ENCODE data around the gene TCAIM. TPM values are rescaled to one million over a fixed set of nuclear protein-coding genes. Genes with fewer than 3 reads are reported as not detected.

The TCAIM gene
- total and polyA plus RNA-seq, 2 donors (not counting 3 experiments of a cell fraction or from before 2014, with no cell fraction given): 9.2 to 18.2 TPM

GRCh38 chr3:44289882-44290462 is 48.6 kb upstream of the TCAIM start:
- Histone ChIP-seq H3K9me1 (replicated peaks; ENCODE audit: control insufficient read depth, extremely low read depth, insufficient read depth, low read length) (no peaks in the 10 kb centered on the region), H3K4me2 (ENCODE audit: insufficient read depth, low read length) (no peak overlapping the region), H3K9ac (replicated peaks; ENCODE audit: extremely low read depth, insufficient read depth, low read length) (no peak overlapping the region), H3K79me2 (ENCODE audit: control insufficient read depth, insufficient read depth, low read length) (no peaks in the 10 kb centered on the region), H3K4me3 (replicated peaks in 1 of 3; ENCODE audit: insufficient read depth in 1 of 3, low read depth in 1 of 3, low read length in 3 of 3) (no peak overlapping the region), H3K9me3 (replicated peaks; ENCODE audit: control insufficient read depth, insufficient read depth, low read length) (no peaks in the 10 kb centered on the region), H3K27ac (ENCODE audit: insufficient read depth, low read depth, low read length) (no peak overlapping the region), H4K20me1 (replicated peaks; ENCODE audit: control insufficient read depth, extremely low read depth, insufficient read depth, low read length) (no peaks in the 10 kb centered on the region), H3K4me1 (ENCODE audit: control insufficient read depth, extremely low read depth, insufficient read depth, low read length) (no peaks in the 10 kb centered on the region), H2AFZ (ENCODE audit: low read depth, low read length) (no peak overlapping the region), H3K36me3 (ENCODE audit: control insufficient read depth in 2 of 2, extremely low read depth in 1 of 2, insufficient read depth in 2 of 2, low read length in 2 of 2) (no peaks in the 10 kb centered on the region), H3K27me3 (ENCODE audit: control insufficient read depth in 2 of 2, insufficient read depth in 2 of 2, low read length in 2 of 2) (peaks cover 0 to 4% of the 10 kb centered on the region in 2 experiments)
- FAIRE-seq: no peak
- DNase-seq (ENCODE audit: low read depth, low spot score): no peak
- intact Hi-C loops (cut with micrococcal nuclease) (no loop called here), dilution Hi-C loops (cut with MboI; ENCODE audit: extremely low pct_ligation_motif_present, low sequenced_read_pairs) (no loop called here)
- ChIA-PET POLR2A (no interaction called here), CTCF (interaction anchor here (0.9 kb wide), 1 partner anchor 8 kb away, joined by 4 read pairs; no protein-coding TSS in a partner anchor)
- TF ChIP-seq FOS (IDR thresholded peaks at IDR 0.05; ENCODE audit: borderline replicate concordance, insufficient read depth, low read length) (no peak), JUN (IDR thresholded peaks at IDR 0.05; ENCODE audit: borderline replicate concordance, insufficient read depth, insufficient read length, low read depth) (no peak), CTCF (IDR thresholded peaks at IDR 0.05; ENCODE audit: extremely low read depth in 1 of 2, insufficient read depth in 1 of 2, low read depth in 1 of 2, low read length in 2 of 2) (no peak), MYC (IDR thresholded peaks at IDR 0.05; ENCODE audit: low read depth, low read length) (no peak), POLR2A (IDR thresholded peaks at IDR 0.05; ENCODE audit: low read depth, low read length) (no peak), GATA2 (IDR thresholded peaks at IDR 0.05; ENCODE audit: insufficient read depth, insufficient read length, low read depth, low read length) (no peak), MAX (IDR thresholded peaks at IDR 0.05; ENCODE audit: insufficient read depth, insufficient read length) (no peak), EZH2 (IDR thresholded peaks at IDR 0.05; ENCODE audit: borderline replicate concordance, low read depth, low read length, severe bottlenecking) (no peak)
- no TSS peak for BruUV-seq (replicated peaks)
